Measurements from ENCODE around the gene TMCO5A. TPM values are rescaled to one million over a fixed set of nuclear protein-coding genes. Genes with fewer than 3 reads are reported as not detected.

Gene TMCO5A
- total RNA-seq, 1 donor from 2014 or later: not detected

- no peak for DNase-seq
These were observed 39.4 kb downstream of the TMCO5A start for GRCh38 chr15:37973856-37974255.

- DNase-seq: no peak
These were observed 43.8 kb downstream of the TMCO5A start for GRCh38 chr15:37978231-37978630.

- DNase-seq: peak; percentile 79
These were observed 45.4 kb downstream of the TMCO5A start for GRCh38 chr15:37979671-37980409.

- DNase-seq: no peak
These were observed 46.8 kb downstream of the TMCO5A start for GRCh38 chr15:37981201-37981600.

- DNase-seq: peak; percentile 56
These were observed 47.3 kb downstream of the TMCO5A start for GRCh38 chr15:37981775-37982174.

GRCh38 chr15:37984368-37984767 is 49.9 kb downstream of the TMCO5A start:
- DNase-seq: peak; percentile 18

- peak; percentile 81 for DNase-seq
These were observed 61.3 kb downstream of the TMCO5A start for GRCh38 chr15:37995461-37996347.
